Fibroblast of lung (primary cell): Measurements from ENCODE around the gene HIP1R. TPM values are rescaled to one million over a fixed set of nuclear protein-coding genes. Genes with fewer than 3 reads are reported as not detected.

Experiments used
- DNase-seq, 2 donors: peaks; one replicate each; pipeline versions ENCODE4 v3.0.0 to v3.0.0-alpha.2; 2010; ENCODE audit warnings: low read depth in 2 of 2
- H2AFZ ChIP-seq: 2 replicates; pipeline ENCODE4 v1.5.1; 2012; ENCODE audit warnings: low read length, control low read depth, inconsistent platforms
- H3K27ac ChIP-seq: 2 replicates; pipeline ENCODE4 v1.5.1; 2011; ENCODE audit warnings: low read length, control low read depth; ENCODE audit not compliant: insufficient read depth
- H3K27me3 ChIP-seq: 2 replicates; pipeline ENCODE4 v1.5.1; 2011; ENCODE audit warnings: mild to moderate bottlenecking, low read length; ENCODE audit not compliant: control insufficient read depth, insufficient read depth
- H3K36me3 ChIP-seq: 2 replicates; pipeline ENCODE4 v1.5.1; 2011; ENCODE audit warnings: low read length; ENCODE audit not compliant: control insufficient read depth, insufficient read depth
- H3K4me1 ChIP-seq: 2 replicates; pipeline ENCODE4 v1.5.1; 2011; ENCODE audit warnings: low read length; ENCODE audit not compliant: control insufficient read depth, insufficient read depth; ENCODE audit errors: extremely low read depth
- H3K4me2 ChIP-seq: 2 replicates; pipeline ENCODE4 v1.5.1; 2011; ENCODE audit warnings: low read length, control low read depth; ENCODE audit not compliant: insufficient read depth; ENCODE audit errors: extremely low read depth
- H3K4me3 ChIP-seq, 4 experiments: fragments of 200-600 bp in 1 of 4; sonication (generic) in 1 of 4; replicated peaks in 1 of 4; 2 replicates each; pipeline ENCODE4 v1.5.1; 2011 to 2016; ENCODE audit warnings: low read length in 4 of 4, low read depth in 3 of 4, mild to moderate bottlenecking in 3 of 4, control low read depth in 2 of 4, inconsistent platforms in 1 of 4, mixed read lengths in 1 of 4; ENCODE audit not compliant: insufficient read depth in 1 of 4; ENCODE audit errors: control extremely low read depth in 1 of 4
- H3K79me2 ChIP-seq: 2 replicates; pipeline ENCODE4 v1.5.1; 2012; ENCODE audit warnings: mild to moderate bottlenecking, low read length, inconsistent platforms; ENCODE audit not compliant: control insufficient read depth, insufficient read depth
- H3K9ac ChIP-seq: 2 replicates; pipeline ENCODE4 v1.5.1; 2011; ENCODE audit warnings: mild to moderate bottlenecking, low read length, control low read depth; ENCODE audit not compliant: insufficient read depth
- H3K9me3 ChIP-seq: 2 replicates; pipeline ENCODE4 v1.5.1; 2012; ENCODE audit warnings: low read depth, low read length; ENCODE audit not compliant: control insufficient read depth, insufficient read depth
- H4K20me1 ChIP-seq: 2 replicates; pipeline ENCODE4 v1.5.1; 2011; ENCODE audit warnings: low read length; ENCODE audit not compliant: control insufficient read depth, insufficient read depth; ENCODE audit errors: extremely low read depth
- CTCF ChIP-seq, 2 donors: IDR thresholded peaks in 1 of 2; conservative IDR thresholded peaks in 1 of 2; 1 replicate in 1 of 2; 2 replicates in 1 of 2; pipeline ENCODE4 v1.5.1; 2011 to 2012; ENCODE audit warnings: low read length in 2 of 2, control low read depth in 1 of 2, inconsistent platforms in 1 of 2, low read depth in 1 of 2, mild to moderate bottlenecking in 1 of 2
- EZH2 ChIP-seq: IDR thresholded peaks from 2 replicates; pipeline ENCODE4 v1.5.1; 2012; ENCODE audit warnings: low read length, control low read depth, mild to moderate bottlenecking; ENCODE audit errors: missing control alignments
- polyA plus RNA-seq, 2 donors: library from polyadenylated mRNA; depleted of rRNA in 1 of 2; stranded (reverse) in 1 of 2; unstranded in 1 of 2; fragments of >200 nt; gene quantifications; 2 replicates each; pipeline ENCODE4 v1.2.1, GENCODE V29; 2011 to 2012; ENCODE audit warnings: missing spikeins in 1 of 2
- total RNA-seq: library from RNA; depleted of rRNA; stranded (reverse); fragments of >200 nt; gene quantifications from 2 replicates; pipeline ENCODE4 v1.2.1, GENCODE V29; 2014

The HIP1R gene
- total and polyA plus RNA-seq, 2 donors (not counting 1 experiment from before 2014, with no cell fraction given): 3.4 to 21.3 TPM

- H3K4me1 ChIP-seq: peaks cover 9% of the 10 kb centered on the region
- no peak overlapping the region for H2AFZ ChIP-seq
- H3K27ac ChIP-seq: no peak overlapping the region
- H3K36me3 ChIP-seq: no peaks in the 10 kb centered on the region
- no peak for TF ChIP-seq EZH2
- no peak for TF ChIP-seq CTCF (conservative IDR thresholded peaks at IDR 0.05 in 1 of 2, IDR thresholded peaks at IDR 0.05 in 1 of 2; ENCODE audit: low read depth in 1 of 2, low read length in 2 of 2)
- H3K9me3 ChIP-seq: no peaks in the 10 kb centered on the region
- H3K27me3 ChIP-seq: no peaks in the 10 kb centered on the region
- DNase-seq: peak; percentile 70 to 71
- H4K20me1 ChIP-seq: no peaks in the 10 kb centered on the region
- no peak overlapping the region for H3K4me2 ChIP-seq
- no peaks in the 10 kb centered on the region for H3K79me2 ChIP-seq
- H3K9ac ChIP-seq: no peak overlapping the region
- no peak overlapping the region for H3K4me3 ChIP-seq
Measured at GRCh38 chr12:122850695-122851350, 15.6 kb downstream of the HIP1R start.

- Histone ChIP-seq H3K27me3 (no peaks in the 10 kb centered on the region), H3K4me3 (no peak overlapping the region), H3K9me3 (no peaks in the 10 kb centered on the region), H2AFZ (no peak overlapping the region), H3K79me2 (no peaks in the 10 kb centered on the region), H3K4me2 (no peak overlapping the region), H4K20me1 (no peaks in the 10 kb centered on the region), H3K36me3 (peaks cover 4% of the 10 kb centered on the region), H3K9ac (no peak overlapping the region), H3K27ac (no peak overlapping the region), H3K4me1 (peaks cover 9% of the 10 kb centered on the region)
- no peak for TF ChIP-seq EZH2
- TF ChIP-seq CTCF (conservative IDR thresholded peaks at IDR 0.05 in 1 of 2, IDR thresholded peaks at IDR 0.05 in 1 of 2; ENCODE audit: low read depth in 1 of 2, low read length in 2 of 2): no peak
- peak; percentile 89 to 92 for DNase-seq
Measured at GRCh38 chr12:122851820-122852219, 16.6 kb downstream of the HIP1R start.

GRCh38 chr12:122852336-122853275 is 17.3 kb downstream of the HIP1R start:
- H3K9me3 ChIP-seq: no peaks in the 10 kb centered on the region
- H3K4me1 ChIP-seq: peaks cover 9% of the 10 kb centered on the region
- H3K79me2 ChIP-seq: no peaks in the 10 kb centered on the region
- no peak overlapping the region for H3K27ac ChIP-seq
- no peak for DNase-seq
- H2AFZ ChIP-seq: no peak overlapping the region
- no peak overlapping the region for H3K4me3 ChIP-seq
- H3K27me3 ChIP-seq: no peaks in the 10 kb centered on the region
- no peak overlapping the region for H3K4me2 ChIP-seq
- H3K9ac ChIP-seq: no peak overlapping the region
- no peaks in the 10 kb centered on the region for H4K20me1 ChIP-seq
- peaks cover 4% of the 10 kb centered on the region for H3K36me3 ChIP-seq
- TF ChIP-seq CTCF (conservative IDR thresholded peaks at IDR 0.05 in 1 of 2, IDR thresholded peaks at IDR 0.05 in 1 of 2; ENCODE audit: low read depth in 1 of 2, low read length in 2 of 2): no peak
- TF ChIP-seq EZH2: no peak
